T-helper 1 cell (primary cell): ENCODE data around the gene KCNK10.

Experiments used
- DNase-seq, 5 donors: peaks; one replicate each; pipeline ENCODE4 v3.0.0-alpha.2; 2012 to 2020
- total RNA-seq, 4 donors: gene quantifications; one replicate each; lab custom pipeline; 2026; lab: John Stamatoyannopoulos, UW

KCNK10 gene
- total RNA-seq = 0 reads per million in 4 donors

GRCh38 chr14:88323086-88323522 lies at the start of gene KCNK10:
Gene KCNK10 (minus strand): TSS chr14:88323269. CDS start chr14:88322798, 471 bp downstream.
- no peak for DNase-seq

- DNase-seq = no peak
Observed at GRCh38 chr14:88369496-88369895, 46.4 kb upstream of the KCNK10 start.

- DNase-seq = no peak
Observed at GRCh38 chr14:88364710-88365413, 41.8 kb upstream of the KCNK10 start.

GRCh38 chr14:88363644-88364043 lies 40.6 kb upstream of the KCNK10 start:
- DNase-seq = no peak

GRCh38 chr14:88359500-88359899 lies 36.4 kb upstream of the KCNK10 start:
- DNase-seq = no peak

- DNase-seq = no peak
Observed at GRCh38 chr14:88354358-88354757, 31.3 kb upstream of the KCNK10 start.

GRCh38 chr14:88352698-88353097 lies 29.6 kb upstream of the KCNK10 start:
- DNase-seq = no peak

- DNase-seq = no peak
Observed at GRCh38 chr14:88351966-88352691, 29.1 kb upstream of the KCNK10 start.

- DNase-seq = no peak
Observed at GRCh38 chr14:88348546-88348945, 25.5 kb upstream of the KCNK10 start.

GRCh38 chr14:88346048-88346639 lies 23.1 kb upstream of the KCNK10 start:
- DNase-seq = no peak

- DNase-seq = no peak
Observed at GRCh38 chr14:88342980-88343379, 19.9 kb upstream of the KCNK10 start.

GRCh38 chr14:88340357-88340756 lies 17.3 kb upstream of the KCNK10 start:
- DNase-seq = no peak

GRCh38 chr14:88333036-88333435 lies 10.0 kb upstream of the KCNK10 start:
- no peak for DNase-seq

- no peak for DNase-seq
Observed at GRCh38 chr14:88327497-88327896, 4.4 kb upstream of the KCNK10 start.

- DNase-seq = no peak
Observed at GRCh38 chr14:88326352-88327103, 3.5 kb upstream of the KCNK10 start.

- DNase-seq = no peak
Observed at GRCh38 chr14:88325883-88326282, 2.8 kb upstream of the KCNK10 start.

GRCh38 chr14:88324930-88325329 lies 1.9 kb upstream of the KCNK10 start:
- no peak for DNase-seq

- no peak for DNase-seq
Observed at GRCh38 chr14:88324491-88324890, 1.4 kb upstream of the KCNK10 start.

GRCh38 chr14:88323523-88324199 lies 592 bp upstream of the KCNK10 start:
- no peak for DNase-seq

GRCh38 chr14:88322504-88323085 lies 474 bp downstream of the KCNK10 start:
- no peak for DNase-seq

- DNase-seq = no peak
Observed at GRCh38 chr14:88321692-88322503, 1.2 kb downstream of the KCNK10 start.
